Measurements from ENCODE around the gene S100PBP.
"Not testable (repeated sequence)": the region's sequence is repeated elsewhere in the genome, so short reads cannot be mapped to it uniquely, and the experiment has no call there.

The S100PBP gene

GRCh38 chr1:32900371-32900955 lies 83.0 kb downstream of the S100PBP start:
- DNase-seq (ENCODE audit: low spot score), result no peak

GRCh38 chr1:32900956-32901822 lies 83.7 kb downstream of the S100PBP start, which contains the start of gene TMEM54:
Gene TMEM54 (minus strand): TSS chr1:32901389. CDS start chr1:32901238, 151 bp downstream.
- no peak for DNase-seq (ENCODE audit: low spot score)

- DNase-seq (ENCODE audit: low spot score), result no peak
These were observed 84.5 kb downstream of the S100PBP start for GRCh38 chr1:32901823-32902534.

GRCh38 chr1:32902535-32902920 lies 85.1 kb downstream of the S100PBP start:
- no peak for DNase-seq (ENCODE audit: low spot score)

- DNase-seq (ENCODE audit: low spot score), result no peak
These were observed 86.7 kb downstream of the S100PBP start for GRCh38 chr1:32903991-32904785.

- no peak for DNase-seq (ENCODE audit: low spot score)
These were observed 87.3 kb downstream of the S100PBP start for GRCh38 chr1:32904797-32905196.

- DNase-seq (ENCODE audit: low spot score), result not testable (repeated sequence)
These were observed 88.1 kb downstream of the S100PBP start for GRCh38 chr1:32905588-32905987.

- DNase-seq (ENCODE audit: low spot score), result no peak
These were observed 89.2 kb downstream of the S100PBP start for GRCh38 chr1:32906654-32907053.

- no peak for DNase-seq (ENCODE audit: low spot score)
These were observed 90.0 kb downstream of the S100PBP start for GRCh38 chr1:32907435-32907834.
